HEK293 (cell line): ENCODE measurements around the gene MYO1F.
A peak's percentile ranks its signal among the peaks of the same experiment; 100 is the strongest.

Experiments
- CTCF ChIA-PET: fragments of 350-600 bp; formaldehyde crosslinking; extraction: SDS; loops from one replicate; lab custom pipeline; 2021; ENCODE audit warnings: antibody characterized with exemption; lab: Yijun Ruan, JAX
- POLR2A ChIA-PET: fragments of 300-600 bp; formaldehyde crosslinking; extraction: SDS; loops from one replicate; lab custom pipeline; 2020; ENCODE audit warnings: antibody characterized with exemption, inconsistent platforms; lab: Yijun Ruan, JAX
- H3K27ac ChIP-seq: fragments of 200-500 bp; sonication (Bioruptor generic); 2 replicates; pipeline ENCODE4 v1.5.1; 2014; ENCODE audit warnings: low read depth, low read length, control low read depth, inconsistent platforms; ENCODE audit errors: extremely low read depth
- H3K36me3 ChIP-seq, 2 experiments: fragments of 200-500 bp in 1 of 2; sonication (Bioruptor generic) in 1 of 2; 1 replicate in 1 of 2; 2 replicates in 1 of 2; pipeline ENCODE4 v1.5.1; 2014 to 2017; ENCODE audit warnings: inconsistent platforms in 2 of 2, low read length in 2 of 2; ENCODE audit not compliant: control insufficient read depth in 2 of 2, insufficient read depth in 1 of 2
- H3K4me1 ChIP-seq: fragments of 200-500 bp; sonication (Bioruptor generic); 2 replicates; pipeline ENCODE4 v1.5.1; 2014; ENCODE audit warnings: mild to moderate bottlenecking, low read length, inconsistent platforms; ENCODE audit not compliant: control insufficient read depth, insufficient read depth
- H3K4me3 ChIP-seq: 2 replicates; pipeline ENCODE4 v1.5.1; 2011; ENCODE audit warnings: low read depth, mild to moderate bottlenecking, control low read depth, low read length, moderate library complexity
- H3K9me3 ChIP-seq: fragments of 200-500 bp; sonication (Bioruptor generic); 2 replicates; pipeline ENCODE4 v1.5.1; 2014; ENCODE audit warnings: low read depth, low read length, inconsistent platforms; ENCODE audit not compliant: control insufficient read depth, insufficient read depth
- PRDM6 ChIP-seq: fragments of 450-650 bp; formaldehyde crosslinking; IDR thresholded peaks from 2 replicates; pipeline ENCODE4 v1.5.1; 2017; ENCODE audit warnings: missing biosample characterization, missing genetic modification characterization
- SETDB1 ChIP-seq: IDR thresholded peaks from one replicate; pipeline ENCODE4 v1.6.1; 2017; ENCODE audit warnings: mild to moderate bottlenecking, low read length, moderate library complexity, mixed read lengths; ENCODE audit not compliant: insufficient read length
- YY1 ChIP-seq: fragments of 450-650 bp; formaldehyde crosslinking; IDR thresholded peaks from 2 replicates; pipeline ENCODE4 v1.5.1; 2018; ENCODE audit warnings: missing biosample characterization, missing genetic modification characterization
- ZBTB20 ChIP-seq: fragments of 450-650 bp; formaldehyde crosslinking; IDR thresholded peaks from 2 replicates; pipeline ENCODE4 v1.5.1; 2016; ENCODE audit warnings: missing biosample characterization, missing genetic modification characterization
- ZIC2 ChIP-seq: fragments of 450-650 bp; formaldehyde crosslinking; IDR thresholded peaks from 2 replicates; pipeline ENCODE4 v1.5.1; 2016; ENCODE audit warnings: missing biosample characterization, missing genetic modification characterization
- ZNF324 ChIP-seq: fragments of 450-650 bp; formaldehyde crosslinking; IDR thresholded peaks from 2 replicates; pipeline ENCODE4 v1.5.1; 2016; ENCODE audit warnings: missing biosample characterization, missing genetic modification characterization
- ZNF354C ChIP-seq: fragments of 450-650 bp; formaldehyde crosslinking; IDR thresholded peaks from 2 replicates; pipeline ENCODE4 v1.5.1; 2016; ENCODE audit warnings: missing biosample characterization, missing genetic modification characterization, low read depth, borderline replicate concordance
- ZNF514 ChIP-seq: fragments of 450-650 bp; formaldehyde crosslinking; IDR thresholded peaks from 2 replicates; pipeline ENCODE4 v1.5.1; 2016; ENCODE audit warnings: missing biosample characterization, missing genetic modification characterization
- ZNF561 ChIP-seq: fragments of 450-650 bp; IDR thresholded peaks from 2 replicates; pipeline ENCODE4 v1.5.1; 2018; ENCODE audit warnings: missing biosample characterization, missing genetic modification characterization, borderline replicate concordance
- ZNF639 ChIP-seq: fragments of 450-650 bp; formaldehyde crosslinking; IDR thresholded peaks from 2 replicates; pipeline ENCODE4 v1.5.1; 2016; ENCODE audit warnings: missing biosample characterization, missing genetic modification characterization
- ZNF701 ChIP-seq: fragments of 450-650 bp; formaldehyde crosslinking; IDR thresholded peaks from 2 replicates; pipeline ENCODE4 v1.5.1; 2016; ENCODE audit warnings: missing biosample characterization, missing genetic modification characterization
- ZNF747 ChIP-seq: fragments of 450-650 bp; formaldehyde crosslinking; IDR thresholded peaks from 2 replicates; pipeline ENCODE4 v1.5.1; 2016; ENCODE audit warnings: missing biosample characterization, missing genetic modification characterization
- ZNF768 ChIP-seq: fragments of 450-650 bp; formaldehyde crosslinking; IDR thresholded peaks from 2 replicates; pipeline ENCODE4 v1.5.1; 2018; ENCODE audit warnings: missing biosample characterization, mild to moderate bottlenecking, missing genetic modification characterization
- ZNF777 ChIP-seq: fragments of 450-650 bp; formaldehyde crosslinking; IDR thresholded peaks from 2 replicates; pipeline ENCODE4 v1.5.1; 2017; ENCODE audit warnings: missing biosample characterization, missing genetic modification characterization, borderline replicate concordance
- ZSCAN5A ChIP-seq: fragments of 450-650 bp; formaldehyde crosslinking; IDR thresholded peaks from 2 replicates; pipeline ENCODE4 v1.5.1; 2016; ENCODE audit warnings: missing biosample characterization, missing genetic modification characterization

MYO1F gene

GRCh38 chr19:8499048-8499833 is 78.0 kb downstream of the MYO1F start:
- ChIA-PET CTCF (no interaction called here), POLR2A (no interaction called here)
- no peaks in the 10 kb centered on the region for H3K9me3 ChIP-seq
- H3K4me3 ChIP-seq = no peak overlapping the region
- H3K27ac ChIP-seq = no peak overlapping the region
- H3K4me1 ChIP-seq = no peaks in the 10 kb centered on the region
- no peak for TF ChIP-seq ZNF639 (tag by site-specific recombination)
- TF ChIP-seq ZNF514 (tag by site-specific recombination) = no peak
- TF ChIP-seq, all 188 proteins: peak for 0
- H3K36me3 ChIP-seq = no peaks in the 10 kb centered on the region

- no peaks in the 10 kb centered on the region for H3K9me3 ChIP-seq
- no peak overlapping the region for H3K4me3 ChIP-seq
- no peak for TF ChIP-seq ZNF747 (tag by site-specific recombination)
- no peak for TF ChIP-seq SETDB1
- no peak for TF ChIP-seq YY1 (tag by site-specific recombination)
- TF ChIP-seq ZNF324 (tag by site-specific recombination) = no peak
- TF ChIP-seq ZSCAN5A (tag by site-specific recombination) = no peak
- TF ChIP-seq PRDM6 = no peak
- POLR2A ChIA-PET = no interaction called here
- no peaks in the 10 kb centered on the region for H3K36me3 ChIP-seq
- CTCF ChIA-PET = interaction anchor here (1.3 kb wide), 1 partner anchor 12 kb away, joined by 6 read pairs; no protein-coding TSS in a partner anchor
- H3K27ac ChIP-seq = no peak overlapping the region
- H3K4me1 ChIP-seq = no peaks in the 10 kb centered on the region
These were observed 78.9 kb downstream of the MYO1F start for GRCh38 chr19:8498295-8498694.

GRCh38 chr19:8494158-8494557 is 83.1 kb downstream of the MYO1F start:
- ChIA-PET CTCF (interaction anchor here (0.6 to 3.1 kb wide), 2 partner anchors 12 to 393 kb away, joined by 3 to 14 read pairs; no protein-coding TSS in a partner anchor), POLR2A (no interaction called here)
- 0 out of 2 replicates have a peak overlapping the region, but pooled peaks have one; percentile 16 for H3K27ac ChIP-seq
- 0 out of 2 replicates have a peak, but pooled peaks have one; percentile 14 for TF ChIP-seq ZBTB20
- TF ChIP-seq ZNF701 (tag by site-specific recombination) = no peak
- TF ChIP-seq ZIC2 (tag by site-specific recombination) = 0 out of 2 replicates have a peak, but pooled peaks have one; percentile 51
- no peak for TF ChIP-seq ZNF354C (tag by site-specific recombination)
- TF ChIP-seq, all 188 proteins: peak for 2
- Histone ChIP-seq H3K9me3 (no peaks in the 10 kb centered on the region), H3K36me3 (peaks cover 0 to 8% of the 10 kb centered on the region in 2 experiments; a peak in 1 of 3 replicates), H3K4me3 (no peak overlapping the region), H3K4me1 (no peaks in the 10 kb centered on the region)

GRCh38 chr19:8491574-8491973 is 85.7 kb downstream of the MYO1F start:
- Histone ChIP-seq H3K4me1 (no peaks in the 10 kb centered on the region), H3K9me3 (no peaks in the 10 kb centered on the region), H3K4me3 (no peak overlapping the region), H3K36me3 (peaks cover 0 to 33% of the 10 kb centered on the region in 2 experiments; a peak in 1 of 3 replicates), H3K27ac (no peak overlapping the region)
- TF ChIP-seq ZNF777 (tag by site-specific recombination) (no peak), ZNF561 (tag by site-specific recombination) (no peak), ZNF768 (tag by site-specific recombination) (peak; percentile 92; the same call in 1 of the 2 replicates), ZNF354C (tag by site-specific recombination) (no peak)
- ChIA-PET POLR2A (interaction anchor here (1.7 kb wide), 1 partner anchor 22 kb away, joined by 4 read pairs; the partner anchor contains the start of gene ZNF414), CTCF (interaction anchor here (1.2 kb wide), 1 partner anchor 87 kb away, joined by 4 read pairs; no protein-coding TSS in a partner anchor)
